DMS53 treated with DMSO at 0.1 percent for 48 hours (cell line): ENCODE data around the gene C4orf33.
"Not testable (repeated sequence)": the region's sequence is repeated elsewhere in the genome, so short reads cannot be mapped to it uniquely, and the experiment has no call there.

Experiments
- DNase-seq: peaks from one replicate; lab custom pipeline; 2025; ENCODE audit not compliant: unreplicated experiment; lab: John Stamatoyannopoulos, UW

C4orf33 gene, protein sequence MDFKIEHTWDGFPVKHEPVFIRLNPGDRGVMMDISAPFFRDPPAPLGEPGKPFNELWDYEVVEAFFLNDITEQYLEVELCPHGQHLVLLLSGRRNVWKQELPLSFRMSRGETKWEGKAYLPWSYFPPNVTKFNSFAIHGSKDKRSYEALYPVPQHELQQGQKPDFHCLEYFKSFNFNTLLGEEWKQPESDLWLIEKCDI

GRCh38 chr4:129095811-129096454 lies at the start of gene C4orf33:
Gene C4orf33 (plus strand): TSS chr4:129096152. CDS start chr4:129102611, 6,459 bp downstream.
- DNase-seq: peak; percentile 57

GRCh38 chr4:129059028-129059427 lies 36.9 kb upstream of the C4orf33 start:
- no peak for DNase-seq

GRCh38 chr4:129062580-129062979 lies 33.4 kb upstream of the C4orf33 start:
- no peak for DNase-seq

DNA sequence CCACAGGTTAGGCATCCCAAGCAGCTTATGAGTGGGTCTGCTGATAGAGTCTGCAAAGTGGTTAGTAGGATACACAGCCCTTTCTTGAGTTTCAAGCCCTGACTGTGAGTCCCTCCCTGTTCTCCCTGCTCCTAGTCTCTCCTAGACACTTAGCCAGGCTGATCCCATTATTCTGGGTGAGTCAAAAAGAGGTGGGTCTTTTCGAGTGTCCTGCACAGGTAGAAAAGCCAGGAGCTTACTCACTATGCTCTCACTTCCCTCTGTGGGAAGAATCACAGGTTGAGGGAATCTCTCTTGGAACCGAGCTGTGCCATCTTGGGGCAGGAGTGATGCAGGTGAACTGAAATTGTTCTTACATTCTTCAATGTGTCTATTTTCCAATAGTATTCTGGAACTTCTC lies 32.3 kb upstream of the C4orf33 start:
- DNase-seq: no peak

DNA sequence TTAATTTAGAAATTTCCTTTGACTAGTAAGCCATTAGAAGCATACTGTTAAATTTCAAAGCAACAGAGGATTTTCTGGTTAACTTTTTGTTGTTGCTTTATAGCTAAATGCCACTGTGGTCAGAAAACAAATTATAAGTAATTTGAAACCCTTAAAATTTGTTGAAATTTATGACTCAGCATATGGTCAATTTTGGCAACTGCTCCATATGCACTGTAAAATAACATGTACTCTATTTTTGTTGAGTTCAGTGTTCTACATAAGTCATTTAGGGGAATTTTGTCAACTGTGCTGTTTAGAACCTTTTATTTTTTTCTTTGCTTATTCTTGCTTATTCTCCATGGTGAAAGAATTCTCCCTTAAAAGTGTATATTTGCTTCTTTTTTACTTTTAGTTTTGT lies 31.2 kb upstream of the C4orf33 start:
- no peak for DNase-seq

DNA sequence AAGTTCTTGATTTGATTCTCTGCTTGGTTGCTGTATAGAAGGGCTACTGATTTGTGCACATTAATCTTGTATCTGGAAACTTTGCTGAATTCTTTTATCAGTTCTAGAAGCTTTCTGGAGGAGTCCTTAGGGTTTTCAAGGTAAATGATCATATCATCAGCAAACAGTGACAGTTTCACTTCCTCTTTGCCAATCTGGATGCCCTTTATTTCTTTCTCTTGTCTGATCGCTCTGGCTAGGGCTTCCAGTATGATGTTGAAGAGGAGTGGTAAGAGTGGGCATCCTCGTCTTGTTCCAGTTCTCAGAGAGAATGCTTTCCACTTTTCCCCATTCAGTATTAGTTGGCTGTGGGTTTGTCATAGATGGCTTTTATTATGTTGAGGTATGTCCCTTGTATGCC lies 26.4 kb upstream of the C4orf33 start:
- not testable (repeated sequence) for DNase-seq

GRCh38 chr4:129077326-129077725 lies 18.6 kb upstream of the C4orf33 start:
- DNase-seq: no peak

- DNase-seq: no peak
Observed at GRCh38 chr4:129080129-129080528, 15.8 kb upstream of the C4orf33 start.

DNA sequence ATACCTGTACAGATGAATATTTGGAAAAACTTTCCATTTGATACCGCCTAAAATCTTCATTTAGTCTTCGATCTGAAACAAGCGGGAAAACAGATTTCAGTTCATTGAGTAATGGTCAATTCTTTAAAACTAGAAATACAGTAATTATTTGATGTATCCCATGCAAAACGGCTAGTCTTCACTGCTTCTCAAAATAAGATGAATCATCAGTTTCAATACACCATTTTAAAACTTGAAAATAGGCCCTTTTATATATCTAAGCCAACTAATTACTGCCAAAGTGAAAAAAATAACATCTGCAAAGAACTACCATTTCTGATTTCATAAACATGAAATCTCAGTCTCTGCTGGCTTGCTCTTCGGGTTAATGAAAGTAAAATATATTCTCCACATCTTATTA lies 13.7 kb upstream of the C4orf33 start:
- DNase-seq: no peak

DNA sequence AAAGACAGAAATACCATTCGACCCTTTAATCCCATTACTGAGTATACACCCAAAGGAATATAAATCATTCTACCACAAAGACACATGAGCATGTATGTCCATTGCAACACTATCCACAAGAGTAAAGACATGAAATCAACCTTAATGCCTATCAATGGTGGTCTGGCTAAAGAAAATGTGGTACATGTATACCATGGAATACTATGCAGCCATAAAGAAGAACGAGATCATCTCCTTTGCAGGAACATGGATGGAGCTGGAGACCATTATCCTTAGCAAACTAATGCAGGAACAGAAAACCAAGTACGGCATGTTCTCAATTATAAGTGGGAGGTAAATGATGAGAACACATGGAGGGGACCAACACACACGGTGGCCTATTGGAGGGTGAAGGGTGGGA lies 10.5 kb upstream of the C4orf33 start:
- no peak for DNase-seq

DNA sequence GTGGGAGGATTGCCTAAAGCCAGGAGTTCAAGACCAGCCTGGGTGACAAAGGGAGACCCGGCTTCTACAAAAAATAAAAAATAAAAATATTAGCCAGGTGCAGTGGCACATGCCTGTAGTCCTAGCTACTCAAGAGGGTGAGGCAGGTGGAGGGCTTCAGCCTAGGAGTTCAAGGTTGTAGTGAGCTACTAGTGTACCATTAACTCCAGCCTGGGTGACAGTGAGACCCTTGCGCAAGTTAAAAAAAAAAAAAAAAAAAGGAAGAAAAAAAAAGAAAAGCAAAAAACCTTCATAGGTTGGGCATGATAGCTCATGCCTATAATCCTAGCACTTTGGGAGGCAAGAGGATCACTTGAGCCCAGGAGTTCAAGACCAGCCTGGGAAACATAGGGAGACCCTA lies 8.4 kb upstream of the C4orf33 start:
- no peak for DNase-seq

- no peak for DNase-seq
Observed at GRCh38 chr4:129092631-129093190, 3.2 kb upstream of the C4orf33 start.

GRCh38 chr4:129093191-129093920 lies 2.6 kb upstream of the C4orf33 start, which contains the start of gene SCLT1:
Gene SCLT1 (minus strand): TSS chr4:129093539. CDS start chr4:129093103, 436 bp downstream.
- peak; percentile 87 for DNase-seq

DNA sequence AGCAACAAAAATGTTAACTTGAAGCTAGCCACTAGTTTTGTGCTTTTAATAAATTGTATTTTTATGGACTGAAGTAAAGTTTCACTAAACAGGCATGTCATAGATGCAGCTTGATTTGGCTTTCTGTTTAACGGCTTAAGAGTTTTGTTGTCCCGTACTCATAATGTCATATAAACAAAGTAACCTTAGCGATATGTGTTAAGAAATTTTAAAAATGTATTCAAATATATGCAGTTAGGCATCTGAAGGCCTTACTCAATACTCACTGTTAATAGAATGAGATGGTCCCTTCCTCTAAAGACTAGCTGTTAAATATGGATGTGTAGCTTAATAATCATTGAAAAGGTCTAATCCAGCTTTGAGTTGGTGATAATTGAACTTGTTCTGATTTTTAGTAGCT lies 1.6 kb upstream of the C4orf33 start:
- no peak for DNase-seq

- DNase-seq: no peak
Observed at GRCh38 chr4:129098531-129099001, 2.6 kb downstream of the C4orf33 start.

- DNase-seq: no peak
Observed at GRCh38 chr4:129109965-129110824, 14.2 kb downstream of the C4orf33 start.

DNA sequence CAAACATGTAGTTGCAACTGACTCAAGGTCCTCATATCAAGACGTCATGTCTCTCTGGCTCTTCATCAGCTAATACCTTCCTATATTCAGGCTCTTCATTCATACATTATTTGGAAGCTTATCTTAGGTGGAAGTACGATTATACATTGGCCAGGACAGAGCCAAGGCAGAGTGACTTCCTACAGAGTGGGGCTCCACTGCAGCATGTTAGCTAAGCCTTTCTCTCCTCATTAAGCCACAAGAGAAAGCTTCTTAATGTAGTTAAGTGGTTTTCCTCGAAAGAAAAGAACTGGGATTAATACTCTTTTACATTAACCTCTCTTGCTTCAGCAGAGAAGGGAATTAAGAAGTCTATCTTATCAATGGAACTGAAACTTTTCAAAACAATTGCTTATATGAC lies 15.0 kb downstream of the C4orf33 start:
- no peak for DNase-seq

DNA sequence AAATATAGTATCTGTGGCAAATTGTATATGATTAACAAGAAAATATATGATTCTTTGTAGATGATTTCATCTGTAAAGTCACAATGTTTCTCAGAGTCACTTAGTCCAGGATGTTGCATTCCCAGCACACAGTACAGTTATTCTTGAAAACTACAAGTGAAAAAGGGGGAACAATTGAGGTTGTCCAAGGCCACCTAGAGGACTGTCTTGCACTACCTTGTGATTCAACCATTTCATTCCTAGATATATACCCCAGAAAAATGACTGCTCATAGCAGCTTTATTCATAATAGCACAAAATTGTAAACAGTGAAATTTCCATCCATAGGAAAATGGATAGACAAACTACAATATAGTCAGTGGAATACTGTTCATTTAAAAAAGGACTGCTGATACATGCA lies 16.0 kb downstream of the C4orf33 start:
- DNase-seq: no peak

DNA sequence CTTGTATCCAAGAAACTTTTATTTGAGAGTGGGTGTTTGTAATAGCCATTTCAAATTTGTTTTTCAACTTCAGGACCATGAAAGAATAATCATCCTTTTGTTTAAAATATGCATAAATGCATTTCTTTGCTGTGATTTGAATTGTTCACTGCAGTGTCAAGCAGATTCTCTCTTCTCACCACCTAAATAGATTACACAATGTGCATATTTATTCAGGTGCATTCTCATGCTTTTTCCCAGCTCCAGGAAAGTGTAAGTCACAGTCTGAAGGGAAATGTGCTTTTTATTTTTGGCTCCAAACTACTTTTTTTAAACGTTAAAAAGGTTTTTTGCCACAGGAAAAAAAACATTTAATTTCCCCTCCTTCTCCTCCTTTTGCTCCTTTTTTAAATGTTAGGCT lies 17.5 kb downstream of the C4orf33 start:
- DNase-seq: no peak

DNA sequence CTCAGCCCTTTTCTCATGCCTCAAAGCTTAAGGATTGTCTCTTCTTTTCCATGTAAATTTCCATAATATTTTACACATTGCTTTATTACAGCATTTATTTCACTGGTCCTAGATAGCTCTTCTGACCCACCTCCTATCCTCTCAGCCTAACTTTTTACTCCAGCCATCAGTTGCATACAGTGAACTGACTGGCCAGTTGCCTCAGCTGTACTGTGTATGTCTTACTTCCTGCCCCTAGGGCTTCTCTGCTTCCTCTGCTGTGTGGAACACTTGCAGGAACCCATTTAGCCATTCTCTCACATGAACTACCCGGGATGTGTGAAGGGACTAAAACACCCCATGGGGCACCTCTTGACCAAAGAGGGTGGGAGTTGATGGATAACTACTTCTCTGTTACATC lies 18.0 kb downstream of the C4orf33 start:
- no peak for DNase-seq

GRCh38 chr4:129117705-129118104 lies 21.8 kb downstream of the C4orf33 start:
- no peak for DNase-seq
